Frontal cortex (tissue), 4 donors: Measurements from ENCODE around the gene TNFAIP3. TPM values are rescaled to one million over a fixed set of nuclear protein-coding genes. Genes with fewer than 3 reads are reported as not detected.
"Not testable (repeated sequence)": the region's sequence is repeated elsewhere in the genome, so short reads cannot be mapped to it uniquely, and the experiment has no call there.

Experiments
- DNase-seq, 2 donors: peaks; one replicate each; pipeline ENCODE4 v3.0.0; 2012; ENCODE audit warnings: low spot score in 2 of 2
- FAIRE-seq: peaks from 2 replicates; lab custom pipeline; 2012; peaks lifted over from hg19 to GRCh38; lab: Jason Lieb, UNC
- total RNA-seq: library from RNA; depleted of rRNA; stranded (reverse); fragments of >200 nt; gene quantifications from one replicate; pipeline ENCODE4 v1.2.3, GENCODE V29; 2014
- donor health status: control.
- donor health status: control.
- donor health status: control.

Gene TNFAIP3
- total RNA-seq, 1 donor from 2014 or later: 1.6 TPM

DNA sequence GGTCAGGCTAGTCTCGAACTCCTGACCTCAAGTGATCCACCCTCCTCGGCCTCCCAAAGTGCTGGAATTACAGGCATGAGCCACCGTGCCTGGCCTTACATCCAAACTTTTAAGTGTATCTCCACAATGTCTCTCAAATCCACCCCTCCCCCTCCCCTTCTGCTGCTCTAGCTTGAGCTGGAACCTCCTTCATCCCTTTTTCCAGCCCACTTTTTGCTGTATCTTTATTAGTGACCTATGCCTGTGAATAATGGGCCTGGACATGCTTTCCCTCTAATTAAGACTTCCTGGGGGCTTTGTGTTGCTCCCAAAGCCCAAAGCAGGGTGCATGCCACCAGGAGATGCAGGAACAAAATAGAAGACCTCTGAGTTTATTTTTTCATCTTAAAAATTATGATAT, 26.1 kb downstream of the TNFAIP3 start:
- FAIRE-seq (no peak), DNase-seq (no peak)

DNA sequence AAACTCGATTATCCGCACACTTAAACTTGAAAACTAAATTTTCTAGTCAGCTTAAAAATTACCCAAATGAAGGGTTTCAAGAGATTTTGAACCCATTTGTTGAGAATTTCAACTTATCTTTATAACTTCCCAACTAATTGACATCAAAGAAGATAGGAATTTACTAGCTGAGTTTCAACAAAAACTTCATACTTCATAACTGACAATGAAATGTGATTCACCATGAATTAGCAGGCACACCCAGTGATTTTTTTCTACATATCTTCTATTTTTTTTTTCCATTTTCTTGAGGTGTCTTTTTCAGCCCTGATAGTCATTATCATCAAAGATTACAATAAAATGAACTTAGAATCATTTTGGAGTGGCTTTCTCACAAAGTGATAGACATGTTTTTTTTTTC, 26.7 kb downstream of the TNFAIP3 start:
- DNase-seq (no peak), FAIRE-seq (no peak)

DNA sequence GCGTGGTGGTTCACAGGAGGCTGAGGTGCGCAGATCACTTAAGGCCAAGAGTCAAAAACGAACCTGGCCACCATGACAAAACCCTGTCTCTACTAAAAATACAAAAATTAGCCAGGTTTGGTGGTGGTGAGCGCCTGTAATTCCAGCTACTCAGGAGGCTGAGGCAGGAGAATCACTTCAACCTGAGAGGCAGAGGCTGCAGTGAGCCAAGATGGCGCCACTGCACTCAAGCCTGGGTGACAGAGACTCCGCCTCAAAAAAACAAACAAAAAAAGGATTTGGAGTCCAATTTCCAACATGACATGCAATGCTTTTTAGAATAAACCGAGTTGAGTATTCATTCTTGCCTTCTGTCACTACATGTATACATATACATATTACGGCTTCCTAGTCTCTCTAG, 27.3 kb downstream of the TNFAIP3 start:
- not testable (repeated sequence) for DNase-seq, FAIRE-seq

DNA sequence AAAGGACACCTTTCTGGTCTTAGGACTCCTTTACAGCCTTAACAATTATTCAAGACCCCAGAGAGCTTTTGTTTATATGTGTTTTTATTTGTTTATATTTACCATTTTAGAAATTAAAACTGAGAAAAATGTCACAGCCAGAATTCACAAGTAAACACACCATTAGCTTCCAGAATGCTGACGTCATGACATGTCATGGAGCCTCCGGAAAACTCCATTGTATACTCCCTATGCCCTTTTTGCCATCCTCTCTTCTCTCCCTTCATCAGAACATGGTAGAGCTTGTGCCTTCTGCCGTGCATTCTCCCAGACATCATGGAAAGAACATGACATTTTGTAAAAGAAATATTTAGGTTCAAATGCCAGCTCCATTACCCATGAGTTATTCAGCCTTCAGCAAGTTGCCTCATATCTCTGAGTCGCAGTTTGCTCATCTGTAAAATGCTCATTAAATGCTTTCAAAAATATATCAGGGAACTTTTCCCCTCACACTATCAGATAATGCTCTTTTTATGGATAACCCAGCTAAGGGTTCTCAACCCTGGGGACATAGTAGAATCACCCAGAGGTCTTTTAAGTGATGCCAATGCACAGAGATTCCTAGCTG, 27.8 kb downstream of the TNFAIP3 start:
- no peak for DNase-seq
- FAIRE-seq: no peak

DNA sequence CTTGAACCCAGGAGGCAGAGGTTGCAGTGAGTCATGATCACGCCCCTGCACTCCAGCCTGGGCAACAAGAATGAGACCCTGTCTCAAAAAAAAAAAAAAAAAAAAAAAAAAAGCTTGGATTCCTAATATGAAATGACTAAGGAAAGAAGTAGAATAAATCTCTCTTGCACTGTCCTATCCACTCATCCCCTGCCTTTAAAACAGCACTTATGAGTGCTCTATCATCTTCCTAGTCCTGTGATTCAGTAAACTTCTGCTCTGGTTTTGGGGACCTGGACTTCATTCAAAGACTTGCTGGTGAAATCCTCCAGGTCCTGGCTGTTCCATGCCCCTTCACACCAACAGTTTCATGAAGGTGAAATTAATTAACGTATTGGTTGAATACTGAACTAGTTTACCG, 29.6 kb downstream of the TNFAIP3 start:
- DNase-seq (no peak), FAIRE-seq (no peak)

DNA sequence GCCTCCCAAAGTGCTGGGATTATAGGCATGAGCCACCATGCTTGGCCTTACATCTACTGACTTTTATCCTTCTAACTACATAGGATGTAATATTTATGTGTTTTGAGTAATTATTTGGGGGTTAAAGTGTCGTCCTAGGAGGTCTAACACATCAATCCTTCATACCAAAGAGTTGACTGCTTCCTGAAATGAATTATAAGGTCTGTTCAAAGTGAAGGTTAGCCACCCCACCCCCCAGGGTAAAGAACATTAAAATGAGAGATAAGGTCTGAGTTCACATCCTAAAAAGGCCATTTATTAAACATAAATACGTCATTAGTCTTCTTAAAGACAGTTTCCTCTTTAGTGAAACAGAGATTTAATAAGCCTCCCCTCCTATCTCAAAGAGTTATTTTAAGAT, 33.8 kb downstream of the TNFAIP3 start:
- no peak for DNase-seq
- no peak for FAIRE-seq

DNA sequence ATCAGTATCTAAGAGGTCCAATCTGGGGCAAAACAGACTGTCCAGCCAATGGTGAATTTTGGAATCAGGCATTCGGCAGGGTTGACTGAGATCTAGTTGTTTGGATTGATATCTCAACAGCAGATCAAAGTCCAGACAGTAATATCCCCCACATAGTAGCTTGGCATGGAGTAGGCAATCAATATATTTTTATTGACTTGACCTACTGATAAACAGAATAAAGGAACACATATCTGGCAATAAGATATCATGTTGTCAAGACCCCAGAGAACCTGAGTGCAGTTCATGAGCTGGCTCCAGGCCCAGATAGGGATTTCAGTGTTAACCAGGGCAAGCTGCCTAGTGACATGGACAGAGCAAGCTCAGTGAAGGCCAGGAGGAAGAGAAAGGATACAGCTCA, 34.4 kb downstream of the TNFAIP3 start:
- no peak for FAIRE-seq
- no peak for DNase-seq

DNA sequence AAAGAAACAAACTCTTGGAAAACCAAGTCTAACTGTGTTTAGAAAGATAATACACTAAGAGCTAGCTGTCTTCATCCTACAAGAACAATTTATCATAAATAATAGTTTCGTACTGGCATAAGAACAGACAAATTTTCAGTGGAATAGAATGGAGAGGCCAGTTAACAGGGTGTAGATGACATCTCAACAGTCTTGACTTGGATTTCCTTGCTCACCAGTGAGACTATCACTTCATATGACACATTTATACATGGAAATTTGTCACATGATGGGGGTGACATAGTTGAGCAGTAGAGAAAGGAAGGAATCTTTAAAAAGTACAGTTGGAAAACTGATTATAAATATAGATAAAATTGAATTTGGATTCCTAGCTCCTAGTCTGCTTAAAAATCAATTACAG, 35.6 kb downstream of the TNFAIP3 start:
- FAIRE-seq (no peak), DNase-seq (no peak)

DNA sequence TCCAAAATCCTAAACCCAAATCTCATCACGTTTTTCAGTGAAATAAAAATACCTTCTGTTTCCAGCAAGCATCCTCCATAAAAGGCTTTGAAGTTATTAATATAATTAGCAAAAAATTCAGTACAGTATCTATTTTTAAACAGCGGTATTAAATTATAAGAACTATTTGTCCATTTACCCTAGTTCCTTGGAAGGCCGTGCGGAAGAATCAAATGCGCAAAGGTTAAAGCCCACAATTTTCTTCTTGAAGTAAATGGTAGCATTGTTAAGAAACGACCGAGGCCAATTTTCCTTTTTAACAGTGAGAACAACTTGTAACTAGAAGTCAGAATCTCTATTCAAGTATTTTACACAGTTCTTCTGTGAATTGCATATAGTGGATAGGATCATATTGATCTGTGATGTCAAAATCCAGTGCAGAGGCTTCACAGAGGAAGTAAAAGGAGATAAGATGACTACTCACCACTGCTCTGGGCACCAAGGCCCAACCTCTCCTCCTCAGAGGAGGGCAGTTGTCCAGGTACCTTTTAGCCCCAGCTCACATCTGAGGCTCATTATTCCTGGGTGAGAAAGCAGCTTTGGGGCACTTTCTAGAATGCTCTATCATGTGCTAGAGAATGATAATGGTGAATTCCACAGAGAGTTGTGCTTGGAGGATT, 36.3 kb downstream of the TNFAIP3 start:
- DNase-seq (no peak), FAIRE-seq (no peak)

DNA sequence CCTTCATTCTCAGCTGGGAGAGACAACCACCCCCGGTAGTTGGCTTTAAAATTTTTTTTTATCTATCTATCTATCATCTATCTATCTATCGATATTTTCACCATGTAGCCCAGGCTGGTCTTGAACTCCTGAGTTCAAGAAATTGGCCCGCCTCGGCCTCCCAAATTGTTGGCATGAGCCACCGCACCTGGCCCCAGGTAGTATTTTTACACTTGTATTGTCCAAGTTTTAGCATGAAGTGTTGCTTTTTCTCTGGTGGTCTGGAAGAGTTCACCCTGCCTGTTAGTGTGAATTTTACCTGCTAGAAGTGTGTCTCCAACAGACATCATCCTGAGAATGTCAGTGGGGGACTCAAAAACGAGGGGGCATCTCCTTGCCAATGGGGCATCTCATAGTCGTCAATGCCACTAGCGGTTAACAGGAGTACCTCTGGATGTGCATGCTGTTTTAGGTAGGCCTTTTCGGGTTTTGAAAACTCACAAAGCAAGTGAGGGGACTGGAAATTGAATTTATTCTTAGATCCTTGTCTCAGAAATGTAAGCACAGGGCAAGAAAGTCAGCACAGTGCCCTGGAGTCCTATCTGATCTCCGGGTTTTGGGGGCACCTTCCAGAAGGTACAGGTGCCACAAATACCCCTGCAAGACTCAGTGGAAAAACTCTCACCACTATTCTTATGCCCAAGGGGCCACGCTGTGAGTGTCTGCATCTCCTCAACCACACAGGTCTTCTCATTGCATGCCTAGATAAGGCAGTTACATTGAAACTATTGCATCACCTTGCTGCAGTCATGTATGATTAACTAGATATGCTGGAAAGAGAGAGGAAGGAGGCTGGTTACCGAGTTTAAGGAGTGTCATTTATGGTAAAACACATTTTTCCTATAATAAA, 37.1 kb downstream of the TNFAIP3 start:
- FAIRE-seq: no peak

DNA sequence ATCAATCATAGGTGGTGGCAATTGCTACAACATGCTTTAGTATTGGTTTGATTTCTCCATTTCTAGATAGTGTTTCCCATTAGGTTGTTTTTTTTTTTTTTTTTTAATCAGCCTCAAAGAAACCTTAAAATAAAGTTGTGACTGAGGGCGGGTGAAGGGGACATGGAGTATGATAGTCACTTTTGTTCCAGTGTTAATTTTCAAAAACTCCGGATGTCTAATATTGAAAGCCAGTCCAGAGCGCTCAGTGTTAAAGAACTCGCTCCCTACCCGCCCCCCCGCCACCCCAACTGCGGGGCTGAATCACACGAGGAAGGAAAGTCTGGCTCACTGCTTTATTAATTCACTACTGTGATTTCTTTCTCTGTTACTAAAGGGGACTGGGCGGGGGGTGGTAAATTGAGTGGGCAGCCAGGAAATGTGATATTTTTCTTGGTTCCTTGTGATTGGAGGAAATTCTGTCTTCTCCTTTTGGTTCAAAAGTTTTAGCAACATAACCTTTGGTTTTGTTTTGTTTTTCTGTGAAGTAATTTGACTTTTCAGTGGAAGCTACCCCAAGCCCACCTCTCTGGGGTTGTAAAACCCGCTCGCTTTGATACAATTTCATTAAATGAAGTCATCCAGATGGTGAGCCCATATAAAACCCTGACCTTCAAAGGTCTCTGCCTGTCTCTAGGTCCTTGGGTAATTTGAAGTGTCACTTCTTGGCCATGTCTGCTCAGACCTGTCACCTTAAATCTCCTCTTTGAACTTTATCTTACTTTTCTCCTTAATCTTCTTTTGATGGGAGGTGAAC, 38.0 kb downstream of the TNFAIP3 start:
- FAIRE-seq: no peak
- DNase-seq: no peak

More for the DNA sequence above, 37.1 kb downstream of the TNFAIP3 start:
- no peak for DNase-seq

DNA sequence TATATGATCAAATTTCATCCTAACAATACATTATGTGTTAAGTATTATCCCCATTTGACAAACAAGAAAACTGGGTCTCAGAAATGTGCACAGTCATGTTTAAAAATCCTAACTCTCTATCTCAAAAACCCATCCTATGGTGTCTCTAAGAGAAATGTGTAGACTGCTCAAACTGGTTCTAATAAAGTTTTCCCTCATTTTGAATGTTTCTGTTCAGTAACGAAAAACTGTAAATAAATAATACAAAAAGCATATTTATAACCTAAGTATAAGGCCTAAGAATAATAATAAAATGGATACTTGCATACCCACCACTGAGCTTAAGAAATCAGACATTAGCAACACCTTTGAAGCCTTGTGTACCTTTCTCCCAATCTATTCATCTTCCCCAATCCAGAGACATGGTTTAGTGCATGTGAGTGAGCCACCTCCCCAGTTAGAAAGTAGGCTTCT, 39.0 kb downstream of the TNFAIP3 start:
- no peak for DNase-seq
- no peak for FAIRE-seq

DNA sequence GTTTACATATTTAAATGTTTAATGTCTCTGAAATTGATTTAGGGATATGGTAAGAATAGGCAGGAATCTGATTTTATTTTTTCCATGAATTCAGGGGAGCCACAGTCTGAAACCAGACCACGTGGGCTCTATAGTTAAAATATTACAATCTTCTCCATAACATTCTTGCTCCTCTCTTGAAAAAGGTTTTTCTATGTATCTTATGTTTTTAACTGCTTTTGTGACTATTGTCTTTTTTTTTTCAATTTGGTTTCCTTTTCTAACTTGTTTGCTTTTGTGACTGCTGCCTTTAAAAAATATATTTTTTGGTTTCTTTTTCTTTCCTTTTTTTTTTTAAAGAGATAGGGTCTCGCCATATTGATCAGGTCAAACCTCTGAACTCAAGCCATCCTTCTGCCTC, 40.1 kb downstream of the TNFAIP3 start:
- DNase-seq (no peak), FAIRE-seq (no peak)

DNA sequence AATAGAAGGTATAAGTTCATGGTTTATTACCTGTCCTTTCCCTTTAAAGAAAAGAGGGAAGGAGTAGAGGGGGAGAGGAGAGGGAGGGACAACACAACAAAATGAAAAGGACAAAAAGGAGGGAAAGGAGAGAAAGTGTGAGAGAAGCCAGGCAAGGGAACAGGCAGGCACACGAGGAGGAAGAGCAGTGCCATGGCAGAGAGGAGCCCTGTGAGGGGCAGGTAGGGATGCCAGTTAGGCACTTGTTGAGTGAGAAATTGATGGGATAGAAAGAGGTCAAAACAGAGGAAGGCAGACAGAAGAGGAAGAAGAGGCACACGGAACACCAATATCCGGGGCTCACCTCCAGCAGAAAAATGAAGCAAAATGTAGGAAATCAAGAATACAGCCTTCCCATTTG, 42.5 kb downstream of the TNFAIP3 start:
- DNase-seq (no peak), FAIRE-seq (no peak)

DNA sequence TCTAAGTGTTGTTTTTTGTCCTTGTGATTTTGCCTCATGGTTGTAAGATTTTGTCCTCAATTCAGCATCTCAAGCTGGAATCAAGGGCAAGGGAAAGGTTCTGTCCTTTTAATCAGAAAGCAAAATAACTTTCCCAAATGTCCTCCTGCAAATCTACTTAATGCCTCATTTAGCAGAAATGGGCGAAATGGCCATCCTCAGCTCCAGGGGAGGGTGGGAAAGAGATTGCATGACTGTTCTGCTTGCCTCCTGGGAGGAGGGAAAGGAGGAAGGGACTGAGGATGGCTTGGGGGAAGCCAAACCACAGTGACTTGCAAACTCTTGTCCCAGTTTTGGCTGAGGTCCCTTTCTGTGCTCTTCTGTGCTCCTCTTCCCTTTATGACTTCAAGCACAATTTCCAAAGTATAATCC, 43.4 kb downstream of the TNFAIP3 start:
- DNase-seq (no peak), FAIRE-seq (no peak)

DNA sequence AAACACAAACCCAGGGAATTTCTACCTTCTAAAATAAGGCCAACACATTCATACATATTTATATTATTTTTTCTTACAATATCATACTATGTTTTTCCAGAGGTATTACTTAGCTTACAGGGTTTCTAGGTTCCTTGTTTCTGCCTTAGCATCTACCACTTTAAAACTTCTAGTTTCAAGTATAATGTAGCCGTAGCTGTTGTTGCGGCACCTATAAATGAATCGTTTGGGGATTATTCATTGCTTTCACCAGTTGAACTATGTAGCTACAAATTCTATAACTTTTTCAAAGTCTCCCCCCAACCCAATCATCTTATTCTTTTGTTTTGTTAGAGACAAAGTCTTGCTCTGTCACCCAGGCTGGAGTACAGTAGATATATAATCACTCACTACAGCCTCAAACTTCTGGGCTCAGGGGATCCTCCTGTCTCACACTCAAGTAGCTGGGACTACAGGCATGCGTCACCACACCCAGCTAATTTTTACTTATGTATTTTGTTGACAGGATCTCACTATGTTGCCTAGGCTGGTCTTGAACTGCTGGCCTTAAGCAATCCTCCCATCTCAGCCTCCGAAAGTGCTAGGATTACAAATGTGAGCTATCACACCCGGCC, 43.9 kb downstream of the TNFAIP3 start:
- FAIRE-seq (no peak), DNase-seq (no peak)

DNA sequence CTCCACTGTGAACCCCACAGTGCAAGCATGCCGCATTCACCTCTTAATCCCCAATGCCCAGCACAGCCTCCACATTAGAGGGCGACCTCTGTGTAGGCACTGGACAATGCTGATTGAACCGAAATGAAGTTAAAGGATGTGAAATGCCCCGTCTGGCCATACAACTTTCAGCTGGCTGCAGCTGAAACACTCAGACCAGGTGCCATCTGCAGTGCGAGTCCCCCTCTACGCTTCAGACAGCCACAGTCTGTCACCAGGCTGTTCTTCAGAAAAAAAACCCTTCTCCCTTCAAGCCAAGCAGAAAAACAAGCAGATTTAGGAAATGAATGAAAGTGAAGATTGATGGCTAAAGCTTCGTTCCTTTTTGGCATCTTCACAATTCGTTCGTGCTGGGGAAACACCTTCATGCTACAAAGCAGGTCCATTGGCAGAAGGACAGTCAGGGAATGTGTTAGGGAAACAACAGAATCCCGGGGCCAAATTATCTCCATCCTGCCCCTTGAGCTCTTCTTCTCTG, 44.7 kb downstream of the TNFAIP3 start:
- DNase-seq (no peak), FAIRE-seq (no peak)

DNA sequence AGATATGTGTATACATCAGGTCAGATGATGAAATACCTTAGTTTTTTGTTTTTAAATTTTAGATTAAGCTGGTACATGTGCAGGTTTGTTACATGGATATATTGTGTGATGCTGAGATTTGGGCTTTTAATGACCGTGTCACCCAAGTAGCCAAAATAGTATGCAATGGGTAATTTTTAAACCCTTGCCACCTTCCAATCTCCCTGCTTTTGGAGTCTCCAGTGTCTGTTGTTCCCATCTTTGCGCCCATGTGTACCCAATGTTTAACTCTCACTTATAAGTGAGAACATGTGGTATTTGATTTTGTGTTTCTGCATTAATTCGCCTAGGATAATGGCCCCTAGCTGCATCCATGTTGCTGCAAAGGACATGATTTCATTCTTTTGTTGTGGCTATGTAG, 45.8 kb downstream of the TNFAIP3 start:
- FAIRE-seq (no peak), DNase-seq (no peak)

DNA sequence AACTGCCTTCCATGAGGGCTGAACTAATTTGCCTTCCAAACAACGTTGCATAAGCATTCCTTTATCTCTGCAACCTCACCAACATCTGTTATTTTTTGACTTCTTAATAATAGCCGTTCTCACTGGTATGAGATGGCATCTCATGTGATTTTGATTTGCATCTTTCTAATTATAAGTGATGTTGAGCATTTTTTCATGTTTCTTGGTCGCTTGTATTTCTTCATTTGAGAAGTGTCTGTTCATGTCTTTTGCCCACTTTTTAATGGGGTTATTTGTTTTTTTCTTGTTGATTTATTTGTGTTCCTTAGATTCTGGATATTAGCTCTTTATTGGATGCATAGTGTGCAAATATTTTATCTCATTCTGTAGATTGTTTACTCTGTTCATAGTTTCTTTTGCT, 46.4 kb downstream of the TNFAIP3 start:
- FAIRE-seq: no peak
- DNase-seq: no peak
